GM12864 (cell line): Measurements from ENCODE around the gene GALNT2.

Experiments used
- DNase-seq: peaks from one replicate; pipeline ENCODE4 v3.0.0-alpha.2; 2011; ENCODE audit warnings: low read depth
- H3K4me3 ChIP-seq: 2 replicates; pipeline ENCODE4 v1.5.1; 2011; ENCODE audit warnings: mild to moderate bottlenecking, low read depth, low read length, control low read depth
- CTCF ChIP-seq: IDR thresholded peaks from 2 replicates; pipeline ENCODE4 v1.5.1; 2011; ENCODE audit warnings: low read depth, mild to moderate bottlenecking, moderate library complexity, low read length, control low read depth, inconsistent platforms; ENCODE audit errors: missing control alignments

Gene GALNT2

GRCh38 chr1:230250666-230251065, 183.6 kb downstream of the GALNT2 start:
- DNase-seq, result no peak
- no peak for TF ChIP-seq CTCF

GRCh38 chr1:230251644-230252191, 184.7 kb downstream of the GALNT2 start:
- no peak overlapping the region for H3K4me3 ChIP-seq
- DNase-seq, result peak; percentile 31
- TF ChIP-seq CTCF, result no peak

More at GRCh38 chr1:230250666-230251065, 183.6 kb downstream of the GALNT2 start:
- no peak overlapping the region for H3K4me3 ChIP-seq

GRCh38 chr1:230253150-230253549, 186.1 kb downstream of the GALNT2 start:
- no peak overlapping the region for H3K4me3 ChIP-seq
- DNase-seq, result no peak
- TF ChIP-seq CTCF, result no peak

- H3K4me3 ChIP-seq, result no peak overlapping the region
- no peak for DNase-seq
- TF ChIP-seq CTCF, result no peak
These were observed 187.2 kb downstream of the GALNT2 start for GRCh38 chr1:230254265-230254664.

GRCh38 chr1:230255116-230255515, 188.1 kb downstream of the GALNT2 start:
- no peak for DNase-seq
- no peak overlapping the region for H3K4me3 ChIP-seq
- TF ChIP-seq CTCF, result no peak

GRCh38 chr1:230255991-230256390, 189.0 kb downstream of the GALNT2 start:
- no peak for TF ChIP-seq CTCF
- DNase-seq, result no peak

GRCh38 chr1:230256896-230257295, 189.9 kb downstream of the GALNT2 start:
- TF ChIP-seq CTCF, result no peak
- no peak overlapping the region for H3K4me3 ChIP-seq
- no peak for DNase-seq

More at GRCh38 chr1:230255991-230256390, 189.0 kb downstream of the GALNT2 start:
- H3K4me3 ChIP-seq, result no peak overlapping the region
